ENCODE measurements around the gene ZNF414.

ZNF414 gene

DNA sequence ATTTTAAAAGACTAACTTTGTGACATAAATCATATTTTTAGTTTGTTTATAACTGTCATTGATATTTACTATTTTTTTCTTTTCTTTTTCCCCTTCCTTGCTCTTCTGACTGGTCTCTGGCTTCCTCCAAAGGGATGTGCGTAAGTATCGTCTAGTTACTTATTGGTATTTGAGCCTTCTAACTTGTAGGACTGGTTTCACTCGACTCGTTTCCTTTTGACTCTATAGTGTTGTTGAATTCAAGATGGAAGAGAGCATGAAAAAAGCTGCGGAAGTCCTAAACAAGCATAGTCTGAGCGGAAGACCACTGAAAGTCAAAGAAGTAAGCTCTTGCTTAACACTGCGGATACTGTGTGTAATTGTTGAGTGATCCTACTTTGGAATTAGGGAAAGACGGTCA lies 50.6 kb downstream of the ZNF414 start:
- Histone ChIP-seq H3K27ac (ENCODE audit: low read length) (no peak overlapping the region), H3K4me1 (ENCODE audit: control insufficient read depth, insufficient read depth, low read length) (peaks cover 23% of the 10 kb centered on the region), H3K27me3 (ENCODE audit: control insufficient read depth in 1 of 2, insufficient read depth in 2 of 2, low read length in 2 of 2) (no peaks in the 10 kb centered on the region)

DNA sequence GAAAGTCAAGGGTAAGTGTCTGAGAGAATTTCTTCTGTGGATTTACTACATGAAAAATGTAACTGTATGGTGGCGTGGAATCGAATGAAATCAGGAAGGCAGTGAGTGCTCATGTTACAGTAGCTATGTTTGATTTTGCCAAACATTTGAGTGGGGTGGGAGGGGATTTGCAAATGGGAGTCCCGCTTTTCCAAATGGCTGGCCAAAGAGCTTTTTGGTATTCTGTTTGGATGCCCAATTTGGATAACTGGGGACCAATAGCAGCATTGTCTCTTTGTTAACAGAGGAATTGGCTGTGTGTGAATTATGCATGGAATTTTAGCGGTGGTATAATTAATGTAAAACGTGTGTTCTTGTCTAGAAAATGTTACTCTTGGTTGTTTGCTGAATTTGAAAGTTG lies 51.4 kb downstream of the ZNF414 start:
- Histone ChIP-seq H3K4me3 (ENCODE audit: low read length in 2 of 2) (no peak overlapping the region), H3K27ac (ENCODE audit: low read length) (no peak overlapping the region), H3K27me3 (ENCODE audit: control insufficient read depth in 1 of 2, insufficient read depth in 2 of 2, low read length in 2 of 2) (no peaks in the 10 kb centered on the region), H3K9me3 (ENCODE audit: control insufficient read depth in 2 of 2, low read length in 2 of 2) (no peaks in the 10 kb centered on the region), H3K36me3 (ENCODE audit: control insufficient read depth in 2 of 2, insufficient read depth in 2 of 2, low read length in 2 of 2) (peaks cover 30 to 32% of the 10 kb centered on the region in 2 donors), H3K4me1 (ENCODE audit: control insufficient read depth, insufficient read depth, low read length) (peaks cover 23% of the 10 kb centered on the region), H3K9ac (ENCODE audit: low read length in 2 of 2) (no peak overlapping the region)

More for the DNA sequence above, 50.6 kb downstream of the ZNF414 start:
- no peak overlapping the region for H3K9ac ChIP-seq (ENCODE audit: low read length in 2 of 2)
- H3K4me3 ChIP-seq (ENCODE audit: low read length in 2 of 2), result no peak overlapping the region
- H3K36me3 ChIP-seq (ENCODE audit: control insufficient read depth in 2 of 2, insufficient read depth in 2 of 2, low read length in 2 of 2), result peaks cover 36 to 38% of the 10 kb centered on the region in 2 donors
- H3K9me3 ChIP-seq (ENCODE audit: control insufficient read depth in 2 of 2, low read length in 2 of 2), result no peaks in the 10 kb centered on the region

DNA sequence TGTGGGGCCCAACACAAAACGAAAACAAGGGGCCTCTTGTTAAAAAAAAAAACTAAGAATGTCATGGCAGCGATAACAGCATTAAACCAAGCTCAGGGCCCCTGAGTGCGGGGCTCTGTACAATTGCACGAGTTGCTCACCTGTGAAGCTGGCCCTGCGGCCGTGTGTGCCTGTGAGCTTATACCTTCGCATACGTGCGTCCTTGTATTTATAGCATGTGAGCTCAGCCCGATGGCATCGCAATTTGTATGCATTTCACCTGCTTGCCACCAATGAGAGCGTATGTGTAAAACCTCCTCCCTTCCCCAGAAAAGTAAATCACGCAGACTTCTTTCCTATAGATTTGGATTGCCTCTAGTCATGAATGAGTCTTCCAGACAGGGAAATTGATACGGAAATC lies 52.1 kb downstream of the ZNF414 start:
- Histone ChIP-seq H3K9ac (ENCODE audit: low read length in 2 of 2) (no peak overlapping the region), H3K4me3 (ENCODE audit: low read length in 2 of 2) (no peak overlapping the region), H3K27ac (ENCODE audit: low read length) (no peak overlapping the region), H3K4me1 (ENCODE audit: control insufficient read depth, insufficient read depth, low read length) (peaks cover 28% of the 10 kb centered on the region), H3K36me3 (ENCODE audit: control insufficient read depth in 2 of 2, insufficient read depth in 2 of 2, low read length in 2 of 2) (peaks cover 26 to 28% of the 10 kb centered on the region in 2 donors), H3K27me3 (ENCODE audit: control insufficient read depth in 1 of 2, insufficient read depth in 2 of 2, low read length in 2 of 2) (no peaks in the 10 kb centered on the region), H3K9me3 (ENCODE audit: control insufficient read depth in 2 of 2, low read length in 2 of 2) (no peaks in the 10 kb centered on the region)

DNA sequence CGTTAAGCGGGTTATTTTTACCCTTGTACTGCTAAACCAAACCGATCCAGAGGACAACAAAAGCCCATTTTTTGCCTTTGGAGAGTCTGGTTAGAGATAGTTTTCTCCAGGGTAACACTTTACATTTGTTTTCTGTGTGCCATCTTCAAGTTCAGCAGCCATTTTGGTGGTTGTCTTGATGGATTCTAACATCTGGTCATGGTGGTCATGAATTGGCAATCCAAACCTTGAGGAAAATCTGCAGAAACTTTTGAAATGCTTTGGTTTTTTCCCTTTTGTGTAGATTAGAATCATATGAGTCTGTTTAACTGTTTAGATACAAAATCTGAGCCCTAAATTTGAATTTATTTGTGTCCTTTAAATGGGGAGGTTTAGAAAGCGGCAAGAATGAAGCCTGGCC lies 52.6 kb downstream of the ZNF414 start:
- no peaks in the 10 kb centered on the region for H3K9me3 ChIP-seq (ENCODE audit: control insufficient read depth in 2 of 2, low read length in 2 of 2)
- peaks cover 28% of the 10 kb centered on the region for H3K4me1 ChIP-seq (ENCODE audit: control insufficient read depth, insufficient read depth, low read length)
- no peak overlapping the region for H3K27ac ChIP-seq (ENCODE audit: low read length)
- H3K36me3 ChIP-seq (ENCODE audit: control insufficient read depth in 2 of 2, insufficient read depth in 2 of 2, low read length in 2 of 2), result peaks cover 30 to 32% of the 10 kb centered on the region in 2 donors
- no peaks in the 10 kb centered on the region for H3K27me3 ChIP-seq (ENCODE audit: control insufficient read depth in 1 of 2, insufficient read depth in 2 of 2, low read length in 2 of 2)
- no peak overlapping the region for H3K4me3 ChIP-seq (ENCODE audit: low read length in 2 of 2)
- no peak overlapping the region for H3K9ac ChIP-seq (ENCODE audit: low read length in 2 of 2)

DNA sequence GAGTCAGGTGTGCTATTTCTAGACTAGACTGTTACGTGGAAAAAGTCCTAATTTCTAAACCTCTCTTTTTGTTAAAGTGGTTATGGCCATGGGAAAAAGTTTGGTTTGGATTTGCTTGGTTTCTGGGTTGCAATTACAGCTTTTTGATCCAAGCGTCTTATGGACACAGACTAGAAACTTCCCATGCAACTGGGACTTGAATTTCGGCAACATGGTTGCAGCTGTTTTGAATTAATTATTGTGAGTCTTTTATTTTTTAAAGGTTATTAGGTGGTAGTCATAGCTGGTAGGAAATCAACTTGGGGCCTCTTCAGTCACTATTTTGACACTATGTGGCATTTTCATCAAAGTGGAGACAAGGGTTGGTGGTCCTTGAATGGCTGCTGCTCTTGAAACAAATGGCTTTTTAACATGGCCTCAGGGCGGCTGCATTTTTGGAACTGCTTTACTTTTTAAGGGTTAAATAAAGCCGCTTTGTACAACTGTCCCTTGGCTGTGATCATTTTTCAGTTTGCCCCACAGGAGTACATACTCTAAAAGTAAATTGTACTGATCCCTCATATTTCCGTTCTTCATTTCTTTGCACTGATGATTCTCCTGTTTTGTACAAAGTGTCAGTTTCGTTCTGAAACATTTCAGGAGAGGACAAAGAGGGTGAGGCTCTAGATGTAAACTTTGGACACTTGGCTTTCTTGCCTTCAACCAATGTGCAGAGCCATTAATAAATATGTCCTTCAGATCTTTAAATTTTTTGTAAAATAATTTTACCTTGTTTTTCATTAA lies 53.3 kb downstream of the ZNF414 start:
- no peaks in the 10 kb centered on the region for H3K9me3 ChIP-seq (ENCODE audit: control insufficient read depth in 2 of 2, low read length in 2 of 2)
- H3K27me3 ChIP-seq (ENCODE audit: control insufficient read depth in 1 of 2, insufficient read depth in 2 of 2, low read length in 2 of 2), result no peaks in the 10 kb centered on the region
- H3K9ac ChIP-seq (ENCODE audit: low read length in 2 of 2), result no peak overlapping the region
- peaks cover 28% of the 10 kb centered on the region for H3K4me1 ChIP-seq (ENCODE audit: control insufficient read depth, insufficient read depth, low read length)
- H3K36me3 ChIP-seq (ENCODE audit: control insufficient read depth in 2 of 2, insufficient read depth in 2 of 2, low read length in 2 of 2), result peaks cover 30 to 34% of the 10 kb centered on the region in 2 donors
- H3K4me3 ChIP-seq (ENCODE audit: low read length in 2 of 2), result peak overlapping the region; percentile 21 to 22
- H3K27ac ChIP-seq (ENCODE audit: low read length), result peak overlapping the region; percentile 53
